Panc1 (cell line): ENCODE measurements around the gene SPHK2.

Experiments
- CTCF ChIP-seq: fragments of 450-650 bp; IDR thresholded peaks from 2 replicates; pipeline ENCODE4 v1.5.1; 2017; ENCODE audit warnings: mild to moderate bottlenecking
- POLR2AphosphoS5 ChIP-seq: IDR thresholded peaks from 2 replicates; pipeline ENCODE4 v1.6.1; 2012; ENCODE audit warnings: mild to moderate bottlenecking, low read depth, low read length, moderate library complexity
- REST ChIP-seq, 2 experiments: IDR thresholded peaks; 2 replicates each; pipeline ENCODE4 v1.6.1; 2011 to 2012; ENCODE audit warnings: low read depth in 2 of 2, control low read depth in 1 of 2, low read length in 1 of 2, mild to moderate bottlenecking in 1 of 2, moderate library complexity in 1 of 2; ENCODE audit not compliant: insufficient read depth in 1 of 2

DNA sequence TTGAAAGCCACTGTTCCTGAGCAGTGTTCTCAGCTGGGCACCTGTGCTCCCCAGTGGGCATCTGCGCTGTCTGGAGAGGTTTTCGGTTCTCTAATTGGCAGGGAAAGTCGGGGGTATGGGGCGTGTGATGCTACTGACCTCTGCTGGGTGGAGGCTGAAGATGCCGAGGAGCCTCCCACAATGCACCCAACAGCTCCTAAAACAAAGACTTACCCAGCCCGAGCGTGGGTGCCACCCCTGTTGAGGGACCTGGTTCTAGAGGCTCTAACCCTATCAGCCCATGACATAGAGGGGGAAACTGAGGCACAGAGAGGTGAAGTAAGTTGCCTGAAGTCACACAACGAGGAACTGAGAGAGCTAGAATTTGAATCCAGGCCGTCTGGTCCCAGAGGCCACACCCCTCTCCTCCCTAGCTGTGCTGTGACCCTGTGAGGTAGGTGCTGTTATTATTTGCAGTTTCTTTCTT, 10.5 kb upstream of the SPHK2 start:
- TF ChIP-seq REST (IDR thresholded peaks at IDR 0.05; ENCODE audit: insufficient read depth in 1 of 2, low read depth in 2 of 2, low read length in 1 of 2) (no peak), CTCF (peak; percentile 84), POLR2AphosphoS5 (no peak)
